ENCODE measurements around the gene ANKLE1. TPM values are rescaled to one million over a fixed set of nuclear protein-coding genes. Genes with fewer than 3 reads are reported as not detected.
A peak's percentile ranks its signal among the peaks of the same experiment; 100 is the strongest.

Gene ANKLE1
- total RNA-seq, 2 donors from 2014 or later: 4.6 to 9.9 TPM

- WGBS, 2 experiments (ENCODE audit: insufficient coverage in 1 of 2, insufficient read length in 1 of 2): 88 to 89% methylated on average over 37 to 51 of the region's 51 CpGs
- Mint-ChIP-seq H3K36me3 (ENCODE audit: low read depth) (peaks cover 29% of the 10 kb centered on the region), H3K9me3 (no peaks in the 10 kb centered on the region), H3K4me3 (peak overlapping the region; percentile 63), H3K4me1 (peaks cover 4% of the 10 kb centered on the region), H3K27me3 (ENCODE audit: insufficient read depth) (peaks cover 27% of the 10 kb centered on the region), H3K27ac (no peak overlapping the region)
- peaks cover 13% of the 10 kb centered on the region for H3K36me3 ChIP-seq (ENCODE audit: control insufficient read depth, insufficient read depth, low read length)
- no peaks in the 10 kb centered on the region for H3K27me3 ChIP-seq (ENCODE audit: control insufficient read depth, insufficient read depth, low read length, poor library complexity, severe bottlenecking)
- no peaks in the 10 kb centered on the region for H3K4me1 ChIP-seq (ENCODE audit: control insufficient read depth, insufficient read depth, low read length)
- H3K4me3 ChIP-seq (ENCODE audit: low read length): no peak overlapping the region
- DNase-seq: no peak
- no peak overlapping the region for H3K9ac ChIP-seq (ENCODE audit: extremely low read depth, low read length, poor library complexity, severe bottlenecking)
- no peak for TF ChIP-seq CTCF (conservative IDR thresholded peaks at IDR 0.05)
- no peak overlapping the region for H3K27ac ChIP-seq (ENCODE audit: low read depth, low read length)
- H3K9me3 ChIP-seq (ENCODE audit: control insufficient read depth, low read length): no peaks in the 10 kb centered on the region
These were observed 47.9 kb downstream of the ANKLE1 start for GRCh38 chr19:17329366-17330261.

DNA sequence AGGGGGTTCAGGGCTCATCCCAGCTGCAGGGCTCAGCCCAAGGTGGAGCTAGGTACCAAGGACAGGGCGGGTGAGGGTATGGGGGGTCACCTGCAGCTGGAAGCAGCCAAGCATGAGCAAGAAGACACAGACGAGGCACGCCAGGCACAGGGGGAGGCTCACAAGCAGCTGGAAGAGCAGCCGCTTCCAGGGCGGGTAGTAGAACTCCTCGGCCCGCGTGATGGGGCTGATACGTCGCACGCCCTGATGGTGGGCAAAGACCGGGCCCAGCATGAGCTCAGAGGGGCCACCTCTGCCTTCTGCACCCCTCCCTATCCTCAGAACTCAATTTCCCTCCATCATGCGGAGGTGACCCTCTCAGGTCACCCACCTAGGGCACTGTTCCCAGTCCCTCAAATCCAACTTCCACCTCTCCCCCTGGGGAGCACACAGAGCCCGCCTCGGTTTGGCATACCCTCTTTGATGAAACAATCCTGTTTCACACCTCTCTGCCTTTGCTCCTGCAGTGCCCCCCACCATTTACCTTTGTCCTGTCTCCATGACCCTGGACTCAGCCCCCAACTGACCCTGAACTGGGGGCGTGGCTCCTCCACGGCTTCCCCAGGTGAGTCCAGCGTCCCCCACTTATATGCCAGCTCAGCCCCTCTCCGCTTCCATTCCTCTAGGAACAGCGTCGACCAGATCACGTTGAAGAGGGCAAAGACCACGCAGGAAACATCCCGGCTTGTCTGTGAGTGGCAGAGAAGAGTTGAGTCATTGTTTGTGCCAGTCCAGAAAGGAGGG lies 48.8 kb downstream of the ANKLE1 start:
- Histone ChIP-seq H3K27ac (ENCODE audit: low read depth, low read length) (no peak overlapping the region), H3K27me3 (ENCODE audit: control insufficient read depth, insufficient read depth, low read length, poor library complexity, severe bottlenecking) (no peaks in the 10 kb centered on the region), H3K9me3 (ENCODE audit: control insufficient read depth, low read length) (no peaks in the 10 kb centered on the region), H3K4me1 (ENCODE audit: control insufficient read depth, insufficient read depth, low read length) (no peaks in the 10 kb centered on the region), H3K36me3 (ENCODE audit: control insufficient read depth, insufficient read depth, low read length) (peaks cover 10% of the 10 kb centered on the region), H3K9ac (ENCODE audit: extremely low read depth, low read length, poor library complexity, severe bottlenecking) (no peak overlapping the region), H3K4me3 (ENCODE audit: low read length) (no peak overlapping the region)
- Mint-ChIP-seq H3K27me3 (ENCODE audit: insufficient read depth) (peaks cover 27% of the 10 kb centered on the region), H3K27ac (no peak overlapping the region), H3K36me3 (ENCODE audit: low read depth) (peaks cover 29% of the 10 kb centered on the region), H3K4me1 (peaks cover 4% of the 10 kb centered on the region), H3K4me3 (no peak overlapping the region), H3K9me3 (no peaks in the 10 kb centered on the region)
- no peak for TF ChIP-seq CTCF (conservative IDR thresholded peaks at IDR 0.05)
- DNase-seq: peak; percentile 40
- WGBS, 2 experiments (ENCODE audit: insufficient coverage in 1 of 2, insufficient read length in 1 of 2): 95 to 97% methylated on average over 15 to 24 of the region's 24 CpGs

DNA sequence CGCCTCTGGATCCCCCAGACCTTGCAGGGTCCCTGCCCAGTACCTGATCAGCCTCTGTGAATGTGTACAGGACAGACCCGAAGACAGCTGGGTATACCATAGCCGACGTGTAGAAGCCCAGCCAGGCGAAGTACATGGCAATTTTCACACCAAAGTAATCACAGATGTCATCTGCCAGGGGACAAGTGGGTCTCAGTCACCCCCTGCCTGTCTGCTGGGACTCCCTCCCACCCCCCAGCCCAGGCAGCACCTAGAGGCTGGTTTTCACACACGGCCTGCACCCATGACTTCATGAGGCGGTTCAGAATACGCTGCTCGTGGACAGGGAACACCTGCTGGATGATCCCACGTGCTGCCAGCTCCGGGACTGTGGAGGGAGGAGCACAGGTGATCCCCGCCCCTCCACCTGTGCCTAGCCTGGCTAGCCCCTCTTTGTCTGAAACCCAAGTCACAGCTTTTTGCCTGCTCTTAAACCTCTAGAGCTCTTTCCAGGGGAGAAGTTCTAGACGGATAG lies 49.4 kb downstream of the ANKLE1 start:
- Histone ChIP-seq H3K27ac (ENCODE audit: low read depth, low read length) (no peak overlapping the region), H3K9ac (ENCODE audit: extremely low read depth, low read length, poor library complexity, severe bottlenecking) (no peak overlapping the region), H3K36me3 (ENCODE audit: control insufficient read depth, insufficient read depth, low read length) (peaks cover 10% of the 10 kb centered on the region), H3K9me3 (ENCODE audit: control insufficient read depth, low read length) (no peaks in the 10 kb centered on the region), H3K4me1 (ENCODE audit: control insufficient read depth, insufficient read depth, low read length) (no peaks in the 10 kb centered on the region), H3K4me3 (ENCODE audit: low read length) (no peak overlapping the region), H3K27me3 (ENCODE audit: control insufficient read depth, insufficient read depth, low read length, poor library complexity, severe bottlenecking) (no peaks in the 10 kb centered on the region)
- DNase-seq: peak; percentile 46
- peaks cover 27% of the 10 kb centered on the region for H3K27me3 Mint-ChIP-seq (ENCODE audit: insufficient read depth)
- no peak overlapping the region for H3K27ac Mint-ChIP-seq
- WGBS, 2 experiments (ENCODE audit: insufficient coverage in 1 of 2, insufficient read length in 1 of 2): 90 to 94% methylated on average over 9 to 13 of the region's 13 CpGs
- no peak overlapping the region for H3K4me3 Mint-ChIP-seq
- H3K4me1 Mint-ChIP-seq: peaks cover 4% of the 10 kb centered on the region
- H3K9me3 Mint-ChIP-seq: no peaks in the 10 kb centered on the region
- peaks cover 23% of the 10 kb centered on the region for H3K36me3 Mint-ChIP-seq (ENCODE audit: low read depth)
- TF ChIP-seq CTCF (conservative IDR thresholded peaks at IDR 0.05): no peak
